ENCODE data around the gene AP5S1. TPM values are rescaled to one million over a fixed set of nuclear protein-coding genes. Genes with fewer than 3 reads are reported as not detected.

Gene AP5S1
- 10 to 100 TPM; 17.7 to 21.7 (median 19.4) TPM for total RNA-seq (2021; fragmentation: NEBNext Ultra II Directional; extraction: Animal tissue kit (Norgen Biotek cat#: 25700))
- long read RNA-seq, full-length matches to known transcripts = 16 of 24 reads
- long read RNA-seq, partial matches to known transcripts = 1 of 24 reads
- long read RNA-seq, other reads (novel, unspliced or antisense) = 7 of 24 reads

GRCh38 chr20:3820048-3820900 is at the start of gene AP5S1:
AP5S1 (plus strand) TSS chr20:3820547; CDS start chr20:3822118, 1,571 bp downstream.
- peak within 1 kb of the TSS; percentile 99 for H3K27ac Mint-ChIP-seq
- TF ChIP-seq, protein P1, sequence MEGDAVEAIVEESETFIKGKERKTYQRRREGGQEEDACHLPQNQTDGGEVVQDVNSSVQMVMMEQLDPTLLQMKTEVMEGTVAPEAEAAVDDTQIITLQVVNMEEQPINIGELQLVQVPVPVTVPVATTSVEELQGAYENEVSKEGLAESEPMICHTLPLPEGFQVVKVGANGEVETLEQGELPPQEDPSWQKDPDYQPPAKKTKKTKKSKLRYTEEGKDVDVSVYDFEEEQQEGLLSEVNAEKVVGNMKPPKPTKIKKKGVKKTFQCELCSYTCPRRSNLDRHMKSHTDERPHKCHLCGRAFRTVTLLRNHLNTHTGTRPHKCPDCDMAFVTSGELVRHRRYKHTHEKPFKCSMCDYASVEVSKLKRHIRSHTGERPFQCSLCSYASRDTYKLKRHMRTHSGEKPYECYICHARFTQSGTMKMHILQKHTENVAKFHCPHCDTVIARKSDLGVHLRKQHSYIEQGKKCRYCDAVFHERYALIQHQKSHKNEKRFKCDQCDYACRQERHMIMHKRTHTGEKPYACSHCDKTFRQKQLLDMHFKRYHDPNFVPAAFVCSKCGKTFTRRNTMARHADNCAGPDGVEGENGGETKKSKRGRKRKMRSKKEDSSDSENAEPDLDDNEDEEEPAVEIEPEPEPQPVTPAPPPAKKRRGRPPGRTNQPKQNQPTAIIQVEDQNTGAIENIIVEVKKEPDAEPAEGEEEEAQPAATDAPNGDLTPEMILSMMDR (IDR thresholded peaks at IDR 0.05) = peak; percentile 99
- no peaks in the 10 kb centered on the region; the same call in 1 of the 2 replicates for H3K27me3 Mint-ChIP-seq (ENCODE audit: insufficient read depth)
- peak; percentile 92 for DNase-seq
- peaks cover 19% of the 10 kb centered on the region; the same call in 1 of the 2 replicates for H3K36me3 Mint-ChIP-seq (ENCODE audit: low read depth)
- H3K4me1 Mint-ChIP-seq (ENCODE audit: low read depth) = peaks cover 29% of the 10 kb centered on the region
- H3K4me3 Mint-ChIP-seq = peak within 1 kb of the TSS; percentile 97
- no peaks in the 10 kb centered on the region for H3K9me3 Mint-ChIP-seq

DNA sequence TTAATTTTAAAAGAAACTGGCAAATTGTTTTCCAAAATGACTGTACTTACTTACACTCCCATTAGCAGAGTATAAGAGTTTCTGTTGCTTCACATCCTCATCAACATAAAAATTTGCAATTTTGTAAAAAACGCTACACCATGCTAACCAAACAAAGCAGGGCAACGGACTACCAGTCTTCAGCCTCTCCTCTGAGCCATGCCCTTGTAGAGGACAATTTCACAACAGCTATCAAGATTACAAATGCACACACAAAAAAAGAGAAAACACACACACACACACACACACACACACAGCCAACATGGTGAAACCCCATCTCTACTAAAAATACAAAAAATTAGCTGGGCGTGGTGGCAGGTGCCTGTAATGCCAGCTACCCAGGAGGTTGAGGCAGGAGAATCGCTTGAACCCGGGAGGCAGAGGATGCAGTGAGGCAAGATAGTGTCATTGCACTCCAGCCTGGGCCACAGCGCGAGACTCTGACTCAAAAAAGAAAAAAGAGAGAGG is 48.7 kb upstream of the AP5S1 start:
- no peaks in the 10 kb centered on the region for H3K36me3 Mint-ChIP-seq (ENCODE audit: low read depth)
- peaks cover 18% of the 10 kb centered on the region for H3K4me1 Mint-ChIP-seq (ENCODE audit: low read depth)
- H3K27ac Mint-ChIP-seq = no peak overlapping the region
- peaks cover 3% of the 10 kb centered on the region; the same call in 1 of the 2 replicates for H3K27me3 Mint-ChIP-seq (ENCODE audit: insufficient read depth)
- no peak overlapping the region for H3K4me3 Mint-ChIP-seq
- TF ChIP-seq, protein P1 (IDR thresholded peaks at IDR 0.05) = no peak
- H3K9me3 Mint-ChIP-seq = no peaks in the 10 kb centered on the region
- DNase-seq = no peak

DNA sequence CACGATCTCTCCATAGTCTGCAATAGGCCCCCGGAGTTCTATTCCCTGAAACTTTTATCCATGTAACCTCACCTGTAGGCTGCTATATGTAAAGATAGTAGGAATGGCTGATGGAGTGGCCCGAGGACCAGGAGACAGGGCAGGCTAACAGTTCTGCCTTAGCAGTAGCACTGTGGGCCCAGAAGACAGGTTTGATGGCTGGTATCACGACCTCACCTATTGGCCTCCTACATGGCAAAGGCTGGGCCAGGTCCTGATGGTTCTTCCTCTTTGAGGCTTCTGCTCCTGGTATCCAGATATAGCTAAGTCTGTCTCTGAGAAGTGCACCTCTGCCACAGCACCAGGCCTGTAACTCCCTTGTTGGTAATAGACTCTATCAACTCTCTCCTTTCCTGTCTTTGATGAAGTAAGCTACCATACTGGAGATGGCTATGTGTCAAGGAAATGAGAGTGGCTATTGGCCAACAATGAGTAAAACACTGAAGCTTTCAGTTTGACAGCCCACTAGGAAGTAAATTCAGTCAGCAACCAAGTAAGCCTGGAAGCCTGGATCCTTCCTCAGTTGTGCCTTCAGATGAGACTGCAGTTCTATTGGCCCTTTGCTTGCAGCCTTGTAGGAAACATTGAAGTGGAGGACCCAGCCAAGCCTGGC is 44.8 kb upstream of the AP5S1 start:
- H3K4me1 Mint-ChIP-seq (ENCODE audit: low read depth) = peaks cover 10% of the 10 kb centered on the region
- no peak overlapping the region for H3K27ac Mint-ChIP-seq
- H3K4me3 Mint-ChIP-seq = no peak overlapping the region
- H3K36me3 Mint-ChIP-seq (ENCODE audit: low read depth) = no peaks in the 10 kb centered on the region
- DNase-seq = no peak
- peaks cover 3% of the 10 kb centered on the region; the same call in 1 of the 2 replicates for H3K27me3 Mint-ChIP-seq (ENCODE audit: insufficient read depth)
- TF ChIP-seq, protein P1 (IDR thresholded peaks at IDR 0.05) = no peak
- H3K9me3 Mint-ChIP-seq = no peaks in the 10 kb centered on the region

DNA sequence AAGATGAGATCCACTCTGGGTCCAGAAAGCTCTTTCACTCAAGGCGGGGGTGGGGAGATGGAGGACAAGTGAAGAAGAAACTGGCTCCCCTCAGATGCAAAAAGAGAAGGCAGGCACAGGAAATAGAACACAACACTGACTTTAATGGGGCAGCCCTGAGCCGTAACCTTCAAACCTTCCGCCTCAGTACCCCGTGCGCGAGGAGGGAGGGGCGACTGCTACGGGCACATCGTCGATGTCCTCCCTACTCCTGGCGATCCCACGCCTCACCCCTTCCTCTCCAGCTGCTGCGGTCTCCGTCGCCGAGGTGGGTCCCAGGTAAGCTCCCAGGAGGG is 43.0 kb upstream of the AP5S1 start:
- no peaks in the 10 kb centered on the region for H3K36me3 Mint-ChIP-seq (ENCODE audit: low read depth)
- no peak for DNase-seq
- H3K4me1 Mint-ChIP-seq (ENCODE audit: low read depth) = peaks cover 16% of the 10 kb centered on the region
- peak overlapping the region; percentile 83 for H3K4me3 Mint-ChIP-seq
- H3K27ac Mint-ChIP-seq = no peak overlapping the region
- TF ChIP-seq, protein P1 (IDR thresholded peaks at IDR 0.05) = no peak
- H3K9me3 Mint-ChIP-seq = no peaks in the 10 kb centered on the region
- H3K27me3 Mint-ChIP-seq (ENCODE audit: insufficient read depth) = peaks cover 3% of the 10 kb centered on the region; the same call in 1 of the 2 replicates

- TF ChIP-seq, protein P1 (IDR thresholded peaks at IDR 0.05) = peak; percentile 11; the same call in 1 of the 2 replicates
- peak overlapping the region; percentile 83 for H3K4me3 Mint-ChIP-seq
- H3K27me3 Mint-ChIP-seq (ENCODE audit: insufficient read depth) = peaks cover 3% of the 10 kb centered on the region; the same call in 1 of the 2 replicates
- H3K9me3 Mint-ChIP-seq = no peaks in the 10 kb centered on the region
- peaks cover 16% of the 10 kb centered on the region for H3K4me1 Mint-ChIP-seq (ENCODE audit: low read depth)
- peak; percentile 6 for DNase-seq
- H3K27ac Mint-ChIP-seq = no peak overlapping the region
- no peaks in the 10 kb centered on the region for H3K36me3 Mint-ChIP-seq (ENCODE audit: low read depth)
These were observed 42.4 kb upstream of the AP5S1 start for GRCh38 chr20:3777716-3778629.

Measured in HFFc6 (cell line).